OCI-LY1 (cell line): ENCODE measurements around the gene ATG2A.

Source experiments
- EZH2 ChIP-seq: fragments of 200-600 bp; sonication (generic), shearing (Covaris generic); IDR thresholded peaks from 2 replicates; pipeline ENCODE4 v1.8.0; 2017; ENCODE audit warnings: borderline replicate concordance, mixed run types, mild to moderate bottlenecking, antibody characterized with exemption, low read length, moderate library complexity, mixed read lengths
- TF ChIP-seq, protein P1 (sequence below): fragments of 200-600 bp; sonication (generic), shearing (Covaris generic); IDR thresholded peaks from 2 replicates; pipeline ENCODE4 v1.5.1; 2017; ENCODE audit warnings: mild to moderate bottlenecking, antibody characterized with exemption, low read length, moderate library complexity, mixed read lengths

DNA sequence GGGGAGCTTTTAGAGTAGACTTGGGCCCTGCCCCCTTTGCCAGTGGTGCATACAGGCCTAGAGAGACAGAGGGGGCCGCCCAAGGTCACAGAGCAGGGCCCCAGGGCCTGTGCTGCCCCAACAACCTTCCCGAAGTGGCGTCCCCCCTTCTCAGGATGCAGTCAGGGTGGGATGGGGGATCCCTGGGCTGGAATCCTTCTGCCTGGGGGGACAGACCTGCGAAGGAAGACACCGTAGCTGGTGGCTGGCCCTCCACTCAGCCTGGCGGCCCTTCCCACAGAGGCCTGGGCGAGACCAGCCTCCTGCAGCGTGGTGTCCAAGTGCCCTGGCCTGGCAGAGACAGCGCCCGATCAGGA is 24.2 kb downstream of the ATG2A start:
- TF ChIP-seq, protein P1, sequence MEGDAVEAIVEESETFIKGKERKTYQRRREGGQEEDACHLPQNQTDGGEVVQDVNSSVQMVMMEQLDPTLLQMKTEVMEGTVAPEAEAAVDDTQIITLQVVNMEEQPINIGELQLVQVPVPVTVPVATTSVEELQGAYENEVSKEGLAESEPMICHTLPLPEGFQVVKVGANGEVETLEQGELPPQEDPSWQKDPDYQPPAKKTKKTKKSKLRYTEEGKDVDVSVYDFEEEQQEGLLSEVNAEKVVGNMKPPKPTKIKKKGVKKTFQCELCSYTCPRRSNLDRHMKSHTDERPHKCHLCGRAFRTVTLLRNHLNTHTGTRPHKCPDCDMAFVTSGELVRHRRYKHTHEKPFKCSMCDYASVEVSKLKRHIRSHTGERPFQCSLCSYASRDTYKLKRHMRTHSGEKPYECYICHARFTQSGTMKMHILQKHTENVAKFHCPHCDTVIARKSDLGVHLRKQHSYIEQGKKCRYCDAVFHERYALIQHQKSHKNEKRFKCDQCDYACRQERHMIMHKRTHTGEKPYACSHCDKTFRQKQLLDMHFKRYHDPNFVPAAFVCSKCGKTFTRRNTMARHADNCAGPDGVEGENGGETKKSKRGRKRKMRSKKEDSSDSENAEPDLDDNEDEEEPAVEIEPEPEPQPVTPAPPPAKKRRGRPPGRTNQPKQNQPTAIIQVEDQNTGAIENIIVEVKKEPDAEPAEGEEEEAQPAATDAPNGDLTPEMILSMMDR: no peak
- TF ChIP-seq EZH2: no peak
